GM19043 (cell line): Measurements from ENCODE around the gene ILK.
A peak's percentile ranks its signal among the peaks of the same experiment; 100 is the strongest.

Source experiments
- ATAC-seq: cut with Tn5 transposase; IDR thresholded peaks from one replicate; pipeline ENCODE4 v1.9.1; 2021; ENCODE audit warnings: low read depth; ENCODE audit not compliant: unreplicated experiment

The ILK gene

DNA sequence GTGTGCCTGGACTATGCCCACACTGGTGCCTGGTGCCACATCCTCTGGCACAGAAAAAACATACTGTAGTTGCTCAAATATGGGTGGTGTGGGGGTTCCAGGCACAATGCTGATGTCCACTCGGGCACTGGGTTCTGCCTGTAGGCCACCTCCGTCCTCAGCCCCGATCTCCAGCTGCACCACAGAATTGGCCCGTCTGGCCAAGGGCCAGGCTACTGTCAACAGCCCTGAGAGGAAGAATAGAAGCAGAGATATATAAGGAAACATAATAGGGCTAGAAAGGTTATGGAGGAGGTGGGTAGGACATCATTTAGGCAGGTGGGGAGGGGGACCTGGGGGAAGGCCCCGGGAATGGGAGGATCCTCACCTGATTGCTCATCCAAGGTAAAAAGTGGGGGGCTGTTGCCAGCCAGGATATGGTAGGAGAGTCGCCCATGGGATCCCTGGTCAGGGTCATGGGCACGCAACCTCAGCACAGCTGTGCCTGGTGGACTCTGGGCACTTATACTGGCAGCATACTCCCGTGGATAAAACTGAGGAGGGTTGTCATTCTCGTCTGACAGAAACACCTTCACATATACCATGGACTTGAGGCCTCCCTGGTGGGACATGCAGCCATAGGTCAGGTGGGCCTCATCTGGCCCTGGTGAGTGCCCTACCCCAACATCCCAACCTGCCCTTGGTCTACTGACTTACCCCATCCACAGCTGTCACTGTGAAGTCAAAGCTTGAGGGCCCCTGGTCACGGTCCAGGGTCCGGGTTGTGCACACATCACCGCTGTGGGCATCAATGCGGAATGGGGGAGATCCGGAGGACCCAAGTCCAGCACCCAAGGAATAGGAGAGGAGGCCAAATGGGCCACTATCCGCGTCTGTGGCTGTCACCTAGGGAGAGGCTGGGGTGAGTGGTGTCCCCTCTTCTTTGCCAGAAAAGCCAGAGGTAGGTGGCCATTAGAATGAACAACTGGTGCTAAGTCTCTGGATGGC, 30.1 kb downstream of the ILK start:
- no peak for ATAC-seq

GRCh38 chr11:6634534-6634933, 31.0 kb downstream of the ILK start:
- ATAC-seq: no peak

GRCh38 chr11:6635082-6635932, 31.7 kb downstream of the ILK start:
- ATAC-seq: no peak

DNA sequence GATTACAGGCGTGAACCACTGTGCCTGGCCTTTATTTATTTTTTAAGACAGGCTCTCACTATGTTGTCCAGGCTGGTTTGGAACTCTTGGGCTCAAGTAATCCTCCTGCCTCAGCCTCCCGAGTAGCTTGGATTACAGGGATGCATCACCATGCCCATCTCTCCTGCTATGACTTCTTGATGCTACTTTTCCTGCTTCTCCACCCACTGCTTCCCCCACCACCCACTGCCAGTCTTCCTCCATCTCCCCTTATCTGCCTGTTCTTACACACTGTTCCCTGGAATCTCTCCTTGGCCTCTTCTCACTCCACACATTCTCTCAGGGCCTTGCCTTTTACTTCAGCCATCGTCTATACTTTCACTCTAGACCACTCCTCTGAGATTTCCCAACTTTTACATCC, 32.9 kb downstream of the ILK start:
- no peak for ATAC-seq

DNA sequence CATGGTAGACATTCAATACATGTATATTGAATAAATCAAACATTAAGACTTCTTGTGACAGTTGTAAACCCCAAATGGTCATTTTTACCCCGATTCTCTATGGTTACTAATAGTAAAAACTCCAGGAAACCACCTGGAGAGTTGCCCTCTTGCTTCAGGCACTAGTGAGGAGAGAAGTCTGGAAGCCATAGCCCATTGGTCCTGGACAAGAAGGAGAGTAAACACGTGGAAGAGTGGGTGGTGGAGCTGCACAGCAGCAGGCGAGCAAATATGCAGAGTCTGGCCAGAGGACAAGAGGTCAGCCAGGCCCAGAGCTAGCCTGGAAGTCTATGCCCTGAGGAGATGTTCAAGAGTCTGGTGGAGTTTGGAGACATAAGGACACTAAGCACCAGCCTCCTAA, 34.3 kb downstream of the ILK start:
- ATAC-seq: no peak

- no peak for ATAC-seq
Measured at GRCh38 chr11:6638429-6638828, 34.9 kb downstream of the ILK start.

- no peak for ATAC-seq
Measured at GRCh38 chr11:6640036-6640984, 36.7 kb downstream of the ILK start.

DNA sequence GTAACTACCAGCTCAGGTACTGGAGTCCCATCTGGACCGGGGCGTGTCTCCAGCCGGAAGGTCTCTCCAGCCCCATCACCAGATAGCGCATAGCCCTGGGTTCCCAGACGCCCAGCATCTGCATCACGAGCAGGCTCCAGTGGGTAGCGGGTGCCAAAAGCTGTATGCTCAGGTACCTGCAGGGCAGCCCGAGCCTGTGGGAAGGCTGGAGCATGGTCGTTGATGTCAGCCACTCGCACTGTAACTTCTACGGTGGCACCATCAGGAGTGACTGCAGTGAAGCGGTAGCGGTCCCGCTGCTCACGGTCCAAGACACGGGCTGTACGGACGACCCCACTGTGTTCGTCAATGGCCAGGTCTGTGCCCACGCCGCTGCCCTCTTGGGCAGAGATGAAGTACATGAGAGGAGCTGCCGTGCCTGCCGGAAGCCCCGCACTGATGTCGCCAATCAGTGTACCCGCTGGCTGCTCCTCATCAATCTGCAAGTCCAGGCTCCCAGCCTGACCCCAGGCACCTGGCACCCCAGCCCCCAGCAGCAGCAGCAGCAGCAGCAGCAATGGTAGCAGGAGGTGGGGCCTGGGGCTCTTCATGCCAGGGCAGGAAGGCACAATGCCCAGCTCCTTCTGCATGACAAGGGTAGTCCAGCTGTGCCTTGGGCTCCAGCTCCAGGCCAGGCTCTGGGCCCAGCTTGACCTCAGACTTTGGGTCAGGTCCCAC, 37.6 kb downstream of the ILK start:
- no peak for ATAC-seq

- ATAC-seq: no peak
Measured at GRCh38 chr11:6642957-6643356, 39.4 kb downstream of the ILK start.

DNA sequence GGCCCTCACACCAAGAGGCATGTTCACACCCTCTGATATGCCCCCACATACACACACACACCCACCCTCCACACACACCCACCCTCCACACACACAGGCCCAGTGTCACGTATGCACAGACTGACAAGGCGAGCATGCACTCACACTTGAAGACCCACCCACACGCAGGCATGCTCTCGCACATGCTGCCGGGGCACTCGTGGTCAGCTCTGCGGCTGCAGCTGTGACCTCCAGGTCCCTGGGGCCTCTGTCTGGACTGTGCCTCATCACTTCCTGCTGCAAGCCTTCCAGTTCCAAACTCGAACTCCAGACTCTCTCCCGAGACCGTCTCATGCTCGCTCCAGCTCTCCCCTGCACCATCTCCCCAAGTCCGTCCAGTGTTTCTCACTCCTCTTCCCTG, 42.5 kb downstream of the ILK start:
- ATAC-seq: no peak

GRCh38 chr11:6646576-6646917, 43.0 kb downstream of the ILK start:
- ATAC-seq: peak; percentile 11

- peak; percentile 91 for ATAC-seq
Measured at GRCh38 chr11:6646918-6647679, 43.5 kb downstream of the ILK start.

GRCh38 chr11:6647836-6648235, 44.3 kb downstream of the ILK start:
- ATAC-seq: no peak

DNA sequence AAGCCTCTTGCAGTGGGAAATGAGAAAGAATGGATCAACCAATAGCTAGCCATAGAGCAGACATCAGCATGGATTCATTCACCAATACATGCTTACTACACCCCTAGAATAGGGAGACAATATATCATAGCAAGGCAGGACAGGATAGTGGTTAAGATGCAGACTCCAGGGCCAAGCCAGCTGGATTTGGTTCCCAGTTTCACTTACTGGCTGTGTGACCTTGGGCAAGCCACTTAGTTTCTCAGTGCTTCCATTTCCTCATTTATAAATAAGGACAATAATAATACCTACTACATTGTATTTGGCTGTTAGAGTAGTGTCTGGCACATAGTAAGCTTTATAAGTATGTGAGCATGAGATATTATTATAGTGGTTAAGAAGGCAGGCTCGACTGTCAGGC, 44.9 kb downstream of the ILK start:
- no peak for ATAC-seq

DNA sequence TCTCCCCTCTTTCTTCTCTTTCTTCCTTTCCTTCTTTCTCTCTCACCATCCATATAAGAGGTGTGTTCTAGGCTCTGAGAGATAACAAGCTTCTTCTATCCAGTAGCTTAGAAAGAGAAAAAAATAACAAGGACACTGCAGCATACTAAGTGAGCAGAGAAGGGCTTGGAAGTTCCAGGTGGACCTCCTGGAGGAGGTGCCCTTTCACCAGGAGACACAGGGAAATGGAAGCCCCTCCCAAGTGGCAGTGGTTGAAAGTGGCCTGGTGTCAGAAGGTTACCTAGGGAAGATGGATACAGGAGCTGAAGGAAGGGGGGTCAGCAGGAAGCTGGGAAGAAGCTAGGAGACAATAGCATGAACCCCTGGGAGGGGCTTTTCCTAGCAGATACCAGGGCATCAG, 46.5 kb downstream of the ILK start:
- no peak for ATAC-seq

DNA sequence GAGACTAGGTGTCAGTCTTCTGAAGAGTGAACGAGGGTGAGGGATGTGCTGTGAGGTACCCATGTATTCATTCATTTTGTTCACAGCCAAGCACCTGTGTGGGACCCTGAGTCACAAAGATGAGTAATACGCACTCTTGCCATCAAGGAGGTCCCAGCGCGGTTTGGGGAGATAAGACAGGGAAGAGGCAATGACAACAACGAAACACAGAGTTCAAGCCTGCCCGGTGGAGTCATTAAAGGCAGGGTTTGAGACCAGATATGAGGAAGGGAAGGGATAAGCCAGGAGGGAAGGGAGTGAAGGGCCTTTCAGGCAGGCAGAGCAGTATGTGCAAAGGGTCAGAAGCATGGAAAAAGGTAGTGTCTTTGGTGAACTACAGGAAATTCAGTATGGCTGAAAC, 47.4 kb downstream of the ILK start:
- no peak for ATAC-seq

DNA sequence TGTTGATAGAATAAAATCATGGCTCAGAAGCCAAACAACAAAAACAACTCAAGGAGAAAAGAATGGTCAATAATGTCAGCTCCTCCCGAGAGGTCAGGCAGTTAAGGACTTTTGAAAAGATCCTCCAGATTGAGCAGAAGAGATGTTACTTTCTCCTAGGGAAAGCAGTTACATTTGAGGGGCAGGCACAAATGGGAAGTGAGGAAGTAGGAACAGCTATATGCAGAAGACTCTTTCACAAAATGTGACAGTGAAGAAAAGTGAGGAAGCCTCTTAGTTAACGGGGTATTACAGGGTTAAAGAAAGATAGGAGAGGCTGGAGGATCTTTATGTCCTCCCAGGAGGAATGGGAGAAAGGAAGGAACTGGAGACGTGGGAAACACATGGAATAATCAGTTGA, 48.6 kb downstream of the ILK start:
- ATAC-seq: no peak

- ATAC-seq: no peak
Measured at GRCh38 chr11:6653097-6653496, 49.5 kb downstream of the ILK start.

GRCh38 chr11:6653656-6654055, 50.1 kb downstream of the ILK start:
- ATAC-seq: no peak
